Spleen (tissue), 11 donors: Measurements from ENCODE around the gene S1PR3. TPM values are rescaled to one million over a fixed set of nuclear protein-coding genes. Genes with fewer than 3 reads are reported as not detected.

Experiments used
- DNase-seq: peaks from one replicate; pipeline ENCODE4 v3.0.0-alpha.2; 2020
- H3K27ac ChIP-seq, 8 donors: fragments of 200-600 bp; sonication (generic) in 7 of 8; 1 replicate in 4 of 8; 2 replicates in 4 of 8; pipeline versions ENCODE4 v1.5.0 to v1.8.0; 2016 to 2021; ENCODE audit warnings: inconsistent platforms in 4 of 8, mild to moderate bottlenecking in 4 of 8, moderate library complexity in 1 of 8
- H3K27me3 ChIP-seq, 7 donors: fragments of 200-600 bp; sonication (generic) in 6 of 7; replicated peaks in 1 of 7; 1 replicate in 4 of 7; 2 replicates in 3 of 7; pipeline versions ENCODE4 v1.5.0 to v1.8.0; 2016 to 2021; ENCODE audit warnings: inconsistent platforms in 3 of 7, mild to moderate bottlenecking in 1 of 7
- H3K36me3 ChIP-seq, 6 donors: fragments of 200-600 bp; sonication (generic) in 5 of 6; 1 replicate in 4 of 6; 2 replicates in 2 of 6; pipeline versions ENCODE4 v1.5.0 to v1.8.0; 2016 to 2021; ENCODE audit warnings: inconsistent platforms in 2 of 6
- H3K4me1 ChIP-seq, 6 donors: fragments of 200-600 bp; sonication (generic) in 5 of 6; 1 replicate in 3 of 6; 2 replicates in 3 of 6; pipeline versions ENCODE4 v1.5.0 to v1.8.0; 2016 to 2021; ENCODE audit warnings: inconsistent platforms in 3 of 6
- H3K4me3 ChIP-seq, 8 donors: fragments of 200-600 bp; sonication (generic) in 7 of 8; 1 replicate in 4 of 8; 2 replicates in 4 of 8; pipeline versions ENCODE4 v1.5.0 to v1.8.0; 2016 to 2021; ENCODE audit warnings: inconsistent platforms in 4 of 8, mild to moderate bottlenecking in 4 of 8, moderate library complexity in 2 of 8
- H3K9me3 ChIP-seq, 8 donors: fragments of 200-600 bp; sonication (generic) in 7 of 8; 1 replicate in 4 of 8; 2 replicates in 4 of 8; pipeline versions ENCODE4 v1.5.0 to v1.8.0; 2016 to 2021; ENCODE audit warnings: inconsistent platforms in 4 of 8
- POLR2A ChIP-seq, 3 donors: fragments of 450-650 bp; IDR thresholded peaks; one replicate each; pipeline ENCODE4 v1.5.1; 2017; ENCODE audit warnings: antibody characterized with exemption in 3 of 3, mild to moderate bottlenecking in 1 of 3
- POLR2AphosphoS5 ChIP-seq, 3 donors: sonication (generic); formaldehyde crosslinking; IDR thresholded peaks; one replicate each; pipeline ENCODE4 v1.5.1; 2017; ENCODE audit warnings: antibody characterized with exemption in 3 of 3
- WGBS, 5 donors: extraction: QIAGEN DNeasy Blood & Tissue Kit in 3 of 5; methylation state at CpG; one replicate each; pipeline versions ENCODE4 v1.1.5 to v1.1.7; 2013 to 2018; 5-methylcytosine and 5-hydroxymethylcytosine counted together
- intact Hi-C: fragments of 100-400 bp; cut with DNase I; formaldehyde crosslinking; loops from one replicate; pipeline ENCODE4 v1.15.0; 2023; ENCODE audit warnings: low total_unique reads
- polyA plus RNA-seq, 3 donors: library from polyadenylated mRNA; stranded (reverse); fragments of 200-250 nt; gene quantifications; one replicate each; pipeline ENCODE4 v1.2.1, GENCODE V29; 2013
- total RNA-seq, 7 donors: library from RNA; depleted of rRNA in 3 of 7; stranded (reverse); fragments of >200 nt in 3 of 7; fragmentation: NEBNext Ultra II Directional in 4 of 7; extraction: Animal tissue kit (Norgen Biotek cat#: 25700) in 4 of 7; gene quantifications; one replicate each; pipeline versions ENCODE4 v1.1.0 to v1.2.1, GENCODE V29; 2016 to 2021
- TF ChIP-seq, protein P1 (sequence below), 11 experiments: fragments of 200-600 bp in 7 of 11; fragments of 450-650 bp in 4 of 11; sonication (generic) in 4 of 11; IDR thresholded peaks in 8 of 11; conservative IDR thresholded peaks in 3 of 11; 1 replicate in 7 of 11; 2 replicates in 4 of 11; pipeline versions ENCODE4 v1.4.0 to v1.8.0; 2016 to 2021; ENCODE audit warnings: antibody characterized with exemption in 11 of 11, inconsistent platforms in 4 of 11, mild to moderate bottlenecking in 1 of 11
- donor health status: healthy with polysubstance abuse.
- donor health status: DM: no; HTN: no; CAD: no; lungs with moderate emphysema.
- donor health status: DM: no; HTN: no; CAD: no.
- donor health status: Bipolar disorder and iron deficiency.
- donor health status: healthy.
- donor health status: DM: no; HTN: no; CAD: no.
- donor health status: DM: yes; HTN: yes; CAD: no.

The S1PR3 gene
- total and polyA plus RNA-seq, 10 donors, result 6.4 to 50.9 (median 34.3) TPM

DNA sequence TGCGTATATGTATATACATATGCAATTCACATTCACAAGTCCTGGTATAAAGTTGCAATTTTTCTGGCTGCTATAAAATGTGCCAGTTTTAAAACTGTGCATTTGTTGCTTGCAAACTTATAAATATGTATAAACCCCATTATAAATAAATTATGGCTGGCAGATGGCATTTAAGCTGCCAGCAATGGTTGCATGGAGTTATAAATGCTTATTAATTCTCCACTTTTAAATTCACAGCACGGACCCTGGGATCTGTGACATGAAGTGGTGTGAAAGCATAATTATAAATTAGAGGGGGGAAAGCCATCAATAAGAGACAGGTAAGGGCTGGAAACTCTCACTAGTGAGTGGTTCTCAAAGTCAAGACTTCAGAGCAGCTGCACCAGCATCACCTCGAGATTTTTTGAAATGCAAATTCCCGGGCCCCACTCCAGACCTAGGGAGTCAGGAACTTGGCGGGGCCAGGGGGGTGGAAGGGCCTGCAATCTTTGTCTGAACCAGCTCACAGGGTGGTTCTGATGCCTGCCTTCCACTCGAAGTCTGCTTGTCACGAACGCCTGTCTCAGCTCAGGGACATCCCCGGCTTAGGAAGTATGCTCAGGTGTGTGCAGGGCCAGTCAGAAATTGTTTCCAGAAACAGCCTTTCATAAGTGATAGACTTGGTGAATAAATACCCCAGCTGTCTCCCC, 16.9 kb downstream of the S1PR3 start:
- no peak for DNase-seq
- H3K4me3 ChIP-seq, result no peak overlapping the region
- H3K27me3 ChIP-seq, result peaks cover 0 to 5% (median 0%) of the 10 kb centered on the region in 7 donors
- H3K9me3 ChIP-seq, result no peaks in the 10 kb centered on the region
- H3K36me3 ChIP-seq, result peaks cover 0 to 26% (median 0%) of the 10 kb centered on the region in 6 donors
- WGBS, 5 donors, result 78 to 91% (median 83%) methylated on average over 9 of the region's 9 CpGs
- no peaks in the 10 kb centered on the region for H3K4me1 ChIP-seq
- intact Hi-C loops, result loop anchor here (10.0 kb wide), 1 partner anchor 283 kb away; no protein-coding TSS in a partner anchor
- TF ChIP-seq POLR2AphosphoS5 (IDR thresholded peaks at IDR 0.05), result no peak
- no peak for TF ChIP-seq POLR2A (IDR thresholded peaks at IDR 0.05)
- TF ChIP-seq, protein P1, sequence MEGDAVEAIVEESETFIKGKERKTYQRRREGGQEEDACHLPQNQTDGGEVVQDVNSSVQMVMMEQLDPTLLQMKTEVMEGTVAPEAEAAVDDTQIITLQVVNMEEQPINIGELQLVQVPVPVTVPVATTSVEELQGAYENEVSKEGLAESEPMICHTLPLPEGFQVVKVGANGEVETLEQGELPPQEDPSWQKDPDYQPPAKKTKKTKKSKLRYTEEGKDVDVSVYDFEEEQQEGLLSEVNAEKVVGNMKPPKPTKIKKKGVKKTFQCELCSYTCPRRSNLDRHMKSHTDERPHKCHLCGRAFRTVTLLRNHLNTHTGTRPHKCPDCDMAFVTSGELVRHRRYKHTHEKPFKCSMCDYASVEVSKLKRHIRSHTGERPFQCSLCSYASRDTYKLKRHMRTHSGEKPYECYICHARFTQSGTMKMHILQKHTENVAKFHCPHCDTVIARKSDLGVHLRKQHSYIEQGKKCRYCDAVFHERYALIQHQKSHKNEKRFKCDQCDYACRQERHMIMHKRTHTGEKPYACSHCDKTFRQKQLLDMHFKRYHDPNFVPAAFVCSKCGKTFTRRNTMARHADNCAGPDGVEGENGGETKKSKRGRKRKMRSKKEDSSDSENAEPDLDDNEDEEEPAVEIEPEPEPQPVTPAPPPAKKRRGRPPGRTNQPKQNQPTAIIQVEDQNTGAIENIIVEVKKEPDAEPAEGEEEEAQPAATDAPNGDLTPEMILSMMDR (IDR thresholded peaks at IDR 0.05 in 8 of 11, conservative IDR thresholded peaks at IDR 0.05 in 3 of 11), result no peak
- H3K27ac ChIP-seq, result no peak overlapping the region

GRCh38 chr9:89008744-89009545, 17.7 kb downstream of the S1PR3 start:
- no peak overlapping the region for H3K4me3 ChIP-seq
- whole genome bisulfite sequencing, 5 donors, result 56 to 74% (median 72%) methylated on average over 12 of the region's 12 CpGs
- H3K4me1 ChIP-seq, result no peaks in the 10 kb centered on the region
- intact Hi-C loops, result loop anchor here (10.0 kb wide), 1 partner anchor 284 kb away; no protein-coding TSS in a partner anchor
- TF ChIP-seq POLR2A (IDR thresholded peaks at IDR 0.05) (no peak), POLR2AphosphoS5 (IDR thresholded peaks at IDR 0.05) (no peak)
- TF ChIP-seq, protein P1 (IDR thresholded peaks at IDR 0.05 in 8 of 11, conservative IDR thresholded peaks at IDR 0.05 in 3 of 11), result no peak
- no peak overlapping the region for H3K27ac ChIP-seq
- DNase-seq, result no peak
- H3K27me3 ChIP-seq, result peaks cover 0 to 5% (median 0%) of the 10 kb centered on the region in 7 donors
- no peaks in the 10 kb centered on the region for H3K9me3 ChIP-seq
- H3K36me3 ChIP-seq, result peaks cover 0 to 18% (median 0%) of the 10 kb centered on the region in 6 donors

DNA sequence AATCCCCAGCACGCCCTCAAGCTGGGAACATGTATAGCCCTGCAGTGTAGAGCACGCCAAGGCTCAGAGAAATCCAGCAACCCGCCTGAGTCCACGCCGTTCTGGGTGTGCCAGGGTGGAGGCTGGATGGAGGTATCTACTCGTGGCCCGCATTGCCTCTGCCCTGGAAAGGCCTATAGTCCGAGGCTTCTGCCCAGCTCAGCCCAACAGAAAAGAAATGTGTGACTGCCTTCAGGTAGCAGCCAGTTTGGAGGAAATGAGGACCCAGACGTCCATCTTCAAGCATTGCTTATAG, 18.2 kb downstream of the S1PR3 start:
- no peak for DNase-seq
- TF ChIP-seq, protein P1 (IDR thresholded peaks at IDR 0.05 in 8 of 11, conservative IDR thresholded peaks at IDR 0.05 in 3 of 11), result no peak
- no peak for TF ChIP-seq POLR2AphosphoS5 (IDR thresholded peaks at IDR 0.05)
- no peak for TF ChIP-seq POLR2A (IDR thresholded peaks at IDR 0.05)
- H3K27me3 ChIP-seq, result peaks cover 0 to 9% (median 0%) of the 10 kb centered on the region in 7 donors
- no peak overlapping the region for H3K4me3 ChIP-seq
- no peak overlapping the region for H3K27ac ChIP-seq
- no peaks in the 10 kb centered on the region for H3K9me3 ChIP-seq
- H3K4me1 ChIP-seq, result no peaks in the 10 kb centered on the region
- intact Hi-C loops, result loop anchor here (10.0 kb wide), 1 partner anchor 285 kb away; no protein-coding TSS in a partner anchor
- H3K36me3 ChIP-seq, result peaks cover 0 to 13% (median 0%) of the 10 kb centered on the region in 6 donors
- WGBS, 5 donors, result 90 to 97% (median 93%) methylated on average over 9 of the region's 9 CpGs

- no peak for DNase-seq
- Histone ChIP-seq H3K4me1 (no peaks in the 10 kb centered on the region), H3K27ac (no peak overlapping the region), H3K36me3 (peaks cover 0 to 7% (median 0%) of the 10 kb centered on the region in 6 donors), H3K27me3 (peaks cover 0 to 14% (median 0%) of the 10 kb centered on the region in 7 donors), H3K9me3 (no peaks in the 10 kb centered on the region), H3K4me3 (no peak overlapping the region)
- 76 to 79% (median 76%) methylated on average over 9 to 10 of the region's 10 CpGs for WGBS, 5 donors
- TF ChIP-seq POLR2AphosphoS5 (IDR thresholded peaks at IDR 0.05), result no peak
- TF ChIP-seq, protein P1 (IDR thresholded peaks at IDR 0.05 in 8 of 11, conservative IDR thresholded peaks at IDR 0.05 in 3 of 11), result no peak
- TF ChIP-seq POLR2A (IDR thresholded peaks at IDR 0.05), result no peak
- intact Hi-C loops, result no loop called here
These were observed 18.8 kb downstream of the S1PR3 start for GRCh38 chr9:89010056-89010455.
